DOHH2 (cell line): ENCODE measurements around the gene SLC4A1AP.

Experiments used
- H3F3A ChIP-seq: fragments of 200-600 bp; sonication (generic), shearing (Covaris generic); 2 replicates; pipeline ENCODE4 v1.6.0; 2016; ENCODE audit warnings: antibody characterized with exemption, mild to moderate bottlenecking; ENCODE audit not compliant: control insufficient read depth, insufficient read depth
- H3K27ac ChIP-seq: fragments of 200-600 bp; sonication (generic); 2 replicates; pipeline ENCODE4 v1.5.1; 2014; ENCODE audit warnings: low read depth, mild to moderate bottlenecking, low read length, moderate library complexity
- H3K27me3 ChIP-seq: fragments of 200-600 bp; sonication (generic); 2 replicates; pipeline ENCODE4 v1.6.1; 2014; ENCODE audit warnings: mild to moderate bottlenecking, low read length, mixed read lengths; ENCODE audit not compliant: control insufficient read depth
- H3K36me3 ChIP-seq: fragments of 200-600 bp; sonication (generic); 2 replicates; pipeline ENCODE4 v1.6.1; 2014; ENCODE audit warnings: mild to moderate bottlenecking, low read length, moderate library complexity, mixed read lengths; ENCODE audit not compliant: control insufficient read depth
- H3K4me1 ChIP-seq: fragments of 200-600 bp; sonication (generic); 2 replicates; pipeline ENCODE4 v1.6.1; 2014; ENCODE audit warnings: mild to moderate bottlenecking, low read length, mixed read lengths; ENCODE audit not compliant: control insufficient read depth
- H3K4me2 ChIP-seq: fragments of 200-600 bp; sonication (generic); 2 replicates; pipeline ENCODE4 v1.6.0; 2014; ENCODE audit warnings: mild to moderate bottlenecking, low read length, moderate library complexity
- H3K4me3 ChIP-seq: fragments of 200-600 bp; sonication (generic); 2 replicates; pipeline ENCODE4 v1.5.1; 2014; ENCODE audit warnings: mild to moderate bottlenecking, low read length, mixed read lengths
- H3K79me2 ChIP-seq: fragments of 200-600 bp; sonication (generic); 2 replicates; pipeline ENCODE4 v1.6.1; 2014; ENCODE audit warnings: mild to moderate bottlenecking, low read length, mixed read lengths; ENCODE audit not compliant: control insufficient read depth
- H3K9me2 ChIP-seq: fragments of 200-600 bp; sonication (generic); replicated peaks from 2 replicates; pipeline ENCODE4 v1.6.1; 2014; ENCODE audit warnings: mild to moderate bottlenecking, low read length, mixed read lengths; ENCODE audit not compliant: control insufficient read depth
- H3K9me3 ChIP-seq: fragments of 200-600 bp; sonication (generic); 2 replicates; pipeline ENCODE4 v1.6.1; 2014; ENCODE audit warnings: antibody characterized with exemption, low read length, mixed read lengths; ENCODE audit not compliant: control insufficient read depth, insufficient read depth
- H4K20me1 ChIP-seq: fragments of 200-600 bp; sonication (generic); 2 replicates; pipeline ENCODE4 v1.6.0; 2014; ENCODE audit warnings: low read depth, mild to moderate bottlenecking, antibody characterized with exemption, low read length, moderate library complexity; ENCODE audit not compliant: control insufficient read depth, insufficient read depth
- CTCF ChIP-seq: fragments of 200-600 bp; sonication (generic); IDR thresholded peaks from one replicate; pipeline ENCODE4 v1.5.1; 2014; ENCODE audit warnings: antibody characterized with exemption, mild to moderate bottlenecking, low read depth, low read length; ENCODE audit not compliant: poor library complexity, severe bottlenecking
- EZH2phosphoT487 ChIP-seq: fragments of 200-600 bp; sonication (generic); IDR thresholded peaks from 2 replicates; pipeline ENCODE4 v1.6.1; 2017; ENCODE audit warnings: borderline replicate concordance, mild to moderate bottlenecking, antibody characterized with exemption, low read length, moderate library complexity, mixed read lengths

The SLC4A1AP gene

GRCh38 chr2:27661371-27661770, 2.3 kb upstream of the SLC4A1AP start:
- Histone ChIP-seq H3K36me3 (peaks cover 64% of the 10 kb centered on the region), H3K9me2 (no peaks in the 10 kb centered on the region), H3F3A (no peaks in the 10 kb centered on the region), H4K20me1 (no peaks in the 10 kb centered on the region), H3K79me2 (peaks cover 52% of the 10 kb centered on the region), H3K4me2 (no peak overlapping the region), H3K4me3 (no peak overlapping the region), H3K9me3 (no peaks in the 10 kb centered on the region), H3K27ac (no peak overlapping the region), H3K4me1 (peaks cover 22% of the 10 kb centered on the region), H3K27me3 (no peaks in the 10 kb centered on the region)
- no peak for TF ChIP-seq EZH2phosphoT487
- TF ChIP-seq CTCF: no peak

GRCh38 chr2:27664154-27664574, 475 bp downstream of the SLC4A1AP start:
- no peaks in the 10 kb centered on the region for H3K9me3 ChIP-seq
- no peaks in the 10 kb centered on the region for H4K20me1 ChIP-seq
- TF ChIP-seq CTCF (peak; percentile 2), EZH2phosphoT487 (no peak)
- peaks cover 5% of the 10 kb centered on the region; the same call in 1 of the 2 replicates for H3F3A ChIP-seq
- H3K27me3 ChIP-seq: no peaks in the 10 kb centered on the region
- peaks cover 52% of the 10 kb centered on the region for H3K79me2 ChIP-seq
- H3K4me3 ChIP-seq: peak overlapping the region; percentile 99
- H3K36me3 ChIP-seq: peaks cover 53% of the 10 kb centered on the region
- peak overlapping the region; percentile 78 for H3K4me2 ChIP-seq
- peak overlapping the region; percentile 89 for H3K27ac ChIP-seq
- H3K4me1 ChIP-seq: peaks cover 22% of the 10 kb centered on the region
- H3K9me2 ChIP-seq: no peaks in the 10 kb centered on the region

- no peaks in the 10 kb centered on the region for H3K27me3 ChIP-seq
- TF ChIP-seq CTCF (no peak), EZH2phosphoT487 (no peak)
- H3K4me3 ChIP-seq: peak overlapping the region; percentile 99
- no peaks in the 10 kb centered on the region for H4K20me1 ChIP-seq
- peaks cover 50% of the 10 kb centered on the region for H3K36me3 ChIP-seq
- no peaks in the 10 kb centered on the region for H3K9me3 ChIP-seq
- no peaks in the 10 kb centered on the region for H3K9me2 ChIP-seq
- H3K4me1 ChIP-seq: peaks cover 22% of the 10 kb centered on the region
- peaks cover 52% of the 10 kb centered on the region for H3K79me2 ChIP-seq
- peak overlapping the region; percentile 78 for H3K4me2 ChIP-seq
- peak overlapping the region; percentile 89; the same call in 1 of the 2 replicates for H3K27ac ChIP-seq
- H3F3A ChIP-seq: peaks cover 5% of the 10 kb centered on the region; the same call in 1 of the 2 replicates
Observed at GRCh38 chr2:27664622-27665363, 1.1 kb downstream of the SLC4A1AP start.
